Measurements from ENCODE around the gene DHX34.

The DHX34 gene

GRCh38 chr19:47422417-47423163, 73.5 kb downstream of the DHX34 start (continued):
- TF ChIP-seq ZNF274 (IDR thresholded peaks at IDR 0.05; ENCODE audit: low read length) (no peak), ZNF274 (tag by site-specific recombination; IDR thresholded peaks at IDR 0.05; ENCODE audit: borderline replicate concordance) (0 out of 2 replicates have a peak, but pooled peaks have one; percentile 41), ZNF18 (tag by site-specific recombination; IDR thresholded peaks at IDR 0.05) (no peak), ZBTB6 (tag by site-specific recombination; IDR thresholded peaks at IDR 0.05) (no peak), GLIS1 (tag by site-specific recombination; IDR thresholded peaks at IDR 0.05) (no peak), ZBTB1 (tag by site-specific recombination; IDR thresholded peaks at IDR 0.05) (no peak), ZNF513 (tag by site-specific recombination; IDR thresholded peaks at IDR 0.05) (no peak), PRDM2 (tag by site-specific recombination; IDR thresholded peaks at IDR 0.05; ENCODE audit: borderline replicate concordance) (no peak), IKZF3 (tag by site-specific recombination; IDR thresholded peaks at IDR 0.05) (no peak), TCF7L2 (IDR thresholded peaks at IDR 0.05; ENCODE audit: borderline replicate concordance, low read depth, low read length) (no peak), BCL11B (tag by site-specific recombination; IDR thresholded peaks at IDR 0.05; ENCODE audit: low read depth) (no peak), KLF17 (tag by site-specific recombination; IDR thresholded peaks at IDR 0.05) (no peak), BCL11A (tag by site-specific recombination; IDR thresholded peaks at IDR 0.05; ENCODE audit: low read depth) (no peak), KLF8 (tag by site-specific recombination; IDR thresholded peaks at IDR 0.05) (no peak), ZNF639 (tag by site-specific recombination; IDR thresholded peaks at IDR 0.05) (0 out of 2 replicates have a peak, but pooled peaks have one; percentile 16), MEIS1 (CRISPR knock-in tag; IDR thresholded peaks at IDR 0.05; ENCODE audit: borderline replicate concordance) (no peak), ZNF311 (tag by site-specific recombination; IDR thresholded peaks at IDR 0.05; ENCODE audit: borderline replicate concordance) (no peak), OSR2 (tag by site-specific recombination; IDR thresholded peaks at IDR 0.05) (no peak), ZNF664 (tag by site-specific recombination; IDR thresholded peaks at IDR 0.05) (no peak), ZNF174 (tag by site-specific recombination; IDR thresholded peaks at IDR 0.05) (no peak), KLF9 (tag by site-specific recombination; IDR thresholded peaks at IDR 0.05; ENCODE audit: low read depth) (no peak), PRDM1 (tag by site-specific recombination; IDR thresholded peaks at IDR 0.05) (no peak), BCL6B (tag by site-specific recombination; IDR thresholded peaks at IDR 0.05) (peak; percentile 52; the same call in 1 of the 2 replicates), ZNF324 (tag by site-specific recombination; IDR thresholded peaks at IDR 0.05) (no peak), ZNF48 (tag by site-specific recombination; IDR thresholded peaks at IDR 0.05) (no peak), ZNF529 (tag by site-specific recombination; IDR thresholded peaks at IDR 0.05; ENCODE audit: insufficient replicate concordance) (no peak)
